Prostate gland (tissue), 2 donors: Measurements from ENCODE around the gene INTS1.

Experiments used
- CTCF ChIP-seq, 4 experiments: fragments of 200-600 bp in 2 of 4; fragments of 450-650 bp in 2 of 4; sonication (generic) in 2 of 4; IDR thresholded peaks; 1 replicate in 3 of 4; 2 replicates in 1 of 4; pipeline ENCODE4 v1.5.1; 2016 to 2019; ENCODE audit warnings: antibody characterized with exemption in 4 of 4, mild to moderate bottlenecking in 2 of 4, moderate library complexity in 2 of 4
- POLR2A ChIP-seq: fragments of 450-650 bp; IDR thresholded peaks from one replicate; pipeline ENCODE4 v1.6.1; 2016; ENCODE audit warnings: antibody characterized with exemption, mild to moderate bottlenecking
- POLR2AphosphoS5 ChIP-seq: sonication (generic); formaldehyde crosslinking; IDR thresholded peaks from one replicate; pipeline ENCODE4 v1.6.1; 2017; ENCODE audit warnings: antibody characterized with exemption

- TF ChIP-seq CTCF (IDR thresholded peaks at IDR 0.05) (no peak), POLR2AphosphoS5 (no peak), POLR2A (no peak)
Observed at GRCh38 chr7:1530946-1531262, 26.7 kb upstream of the INTS1 start.
